NCI-H446 treated with DMSO at 0.1 percent for 48 hours (cell line): ENCODE results near the gene LRPAP1.
"Not testable (repeated sequence)": the region's sequence is repeated elsewhere in the genome, so short reads cannot be mapped to it uniquely, and the experiment has no call there.

Experiments
- DNase-seq: peaks from one replicate; lab custom pipeline; 2025; lab: John Stamatoyannopoulos, UW

LRPAP1 gene

DNA sequence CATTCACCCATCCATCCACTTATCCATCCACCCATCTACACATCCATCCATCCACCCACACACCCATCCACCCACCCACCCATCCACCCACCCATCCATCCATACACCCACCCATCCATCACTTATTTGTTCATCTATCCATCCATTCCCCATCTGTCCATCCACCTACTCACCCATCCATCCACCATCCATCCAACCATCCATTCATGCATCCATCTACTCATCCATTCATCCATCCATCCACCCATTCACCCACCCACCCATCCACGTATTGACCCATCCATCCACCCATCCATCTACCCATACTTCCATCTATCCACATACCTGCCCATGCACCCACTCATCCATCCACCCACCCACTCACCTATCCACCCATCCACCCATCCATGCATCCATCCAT, 28.2 kb upstream of the LRPAP1 start:
- DNase-seq: not testable (repeated sequence)

DNA sequence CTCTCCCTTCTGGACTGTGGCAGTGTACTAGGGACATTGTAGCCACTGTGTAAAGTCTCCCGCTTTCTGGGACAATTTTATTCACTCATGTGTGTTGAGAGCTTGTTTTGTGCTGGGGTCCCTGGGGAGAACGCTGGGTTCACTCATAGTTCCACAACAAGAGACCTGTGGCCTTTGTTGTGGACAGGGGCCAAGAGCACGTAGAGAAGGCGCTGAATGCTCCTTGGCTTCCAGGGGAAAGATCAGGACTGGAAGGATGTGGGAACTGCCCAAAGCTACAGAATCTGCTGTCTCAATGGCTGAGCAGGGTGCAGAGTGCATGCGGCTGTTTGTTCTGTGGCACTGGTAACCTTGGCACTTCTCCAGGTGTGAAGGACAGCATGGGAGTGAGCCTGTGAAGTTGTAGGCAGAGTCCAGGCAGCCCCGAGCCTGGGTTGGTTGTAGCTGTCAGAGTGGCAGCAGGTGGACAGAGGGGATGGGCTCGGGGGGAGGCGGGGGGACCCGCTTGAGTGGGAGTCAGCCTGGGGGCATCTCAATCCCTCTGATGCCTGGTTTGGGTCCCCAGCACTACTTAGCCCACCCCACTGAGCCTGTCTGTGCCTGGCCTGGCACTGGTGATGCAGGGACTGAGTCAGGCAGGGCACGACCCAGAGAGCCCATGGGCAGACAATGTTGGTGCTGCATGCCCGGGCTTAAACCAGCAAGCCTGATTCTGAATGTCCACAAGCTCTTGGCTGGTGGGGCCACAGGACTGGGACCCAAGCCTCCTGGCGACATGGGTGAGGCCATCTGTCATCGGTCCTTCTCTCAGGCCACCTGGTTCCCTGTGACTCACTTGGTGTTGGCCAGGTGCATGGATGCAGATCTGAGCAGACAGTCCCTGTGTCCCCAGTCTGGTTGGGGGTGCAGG, 27.4 kb upstream of the LRPAP1 start:
- DNase-seq: not testable (repeated sequence)

DNA sequence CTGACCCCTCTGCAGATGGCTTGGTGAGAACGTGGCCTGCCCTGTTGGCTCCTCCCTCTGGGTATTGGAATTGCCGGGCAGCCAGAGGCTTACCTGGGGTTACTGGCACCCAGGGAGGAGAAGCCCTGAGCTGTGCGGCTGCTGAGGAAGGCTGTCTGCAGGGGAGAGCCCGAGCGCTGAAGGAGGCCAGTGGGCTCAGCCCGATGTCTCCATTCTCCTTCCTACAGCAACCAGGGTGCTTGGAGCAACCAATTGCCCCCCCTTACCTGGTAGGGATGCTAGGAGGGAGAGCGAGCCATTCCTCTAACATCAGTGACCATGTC, 26.3 kb upstream of the LRPAP1 start:
- not testable (repeated sequence) for DNase-seq

DNA sequence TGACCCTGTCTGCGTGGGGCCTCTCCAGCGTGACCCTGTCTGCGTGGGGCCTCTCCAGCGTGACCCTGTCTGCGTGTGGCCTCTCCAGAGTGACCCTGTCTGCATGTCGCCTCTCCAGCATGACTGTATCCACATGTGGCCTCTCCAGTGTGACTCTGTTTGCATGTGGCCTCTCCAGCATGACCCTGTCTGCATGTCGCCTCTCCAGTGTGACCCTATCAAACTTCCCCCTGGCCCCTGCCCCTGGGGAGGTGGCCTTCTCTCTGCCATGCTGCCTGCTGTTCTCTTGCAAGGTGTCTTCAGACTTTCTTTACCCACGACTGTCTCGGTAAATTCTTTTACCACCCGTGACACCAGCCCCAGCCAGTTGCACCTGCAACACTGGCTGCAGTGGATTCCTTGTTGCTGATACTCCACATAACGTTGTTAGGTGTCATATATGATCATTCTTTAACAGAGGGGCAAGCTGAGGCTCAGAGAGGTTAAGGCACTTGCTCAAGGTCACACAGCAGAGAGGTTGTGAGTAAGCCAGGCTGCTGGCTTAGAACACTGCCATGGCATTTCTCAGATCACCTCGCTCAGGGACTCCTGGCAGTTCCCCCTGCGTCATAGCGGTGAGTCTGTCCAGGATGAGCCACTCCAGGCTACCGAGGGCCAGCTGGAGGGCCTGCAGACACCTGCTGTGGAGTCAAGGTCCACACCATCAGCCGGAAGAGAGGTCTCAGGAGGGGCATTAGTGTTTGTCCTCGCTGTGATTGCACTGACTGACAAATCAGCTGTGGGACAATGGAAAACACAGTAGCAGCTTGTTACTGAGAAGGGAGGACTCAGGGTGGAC, 25.7 kb upstream of the LRPAP1 start:
- DNase-seq: not testable (repeated sequence)

DNA sequence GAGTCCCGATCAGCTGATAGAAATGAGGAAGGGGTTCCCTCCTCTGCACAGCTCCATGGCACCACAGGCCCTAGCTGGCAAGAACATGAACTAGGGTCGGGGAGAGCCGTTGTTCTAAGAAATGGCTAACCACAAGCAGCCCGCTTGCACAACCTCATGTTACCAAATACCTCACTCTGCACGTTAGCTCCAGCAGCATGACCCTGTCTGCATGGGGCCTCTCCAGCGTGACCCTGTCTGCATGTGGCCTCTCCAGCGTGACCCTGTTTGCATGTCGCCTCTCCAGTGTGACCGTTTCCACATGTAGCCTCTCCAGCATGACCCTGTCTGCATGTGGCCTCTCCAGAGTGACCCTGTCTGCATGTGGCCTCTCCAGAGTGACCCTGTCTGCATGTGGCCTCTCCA, 24.9 kb upstream of the LRPAP1 start:
- not testable (repeated sequence) for DNase-seq

DNA sequence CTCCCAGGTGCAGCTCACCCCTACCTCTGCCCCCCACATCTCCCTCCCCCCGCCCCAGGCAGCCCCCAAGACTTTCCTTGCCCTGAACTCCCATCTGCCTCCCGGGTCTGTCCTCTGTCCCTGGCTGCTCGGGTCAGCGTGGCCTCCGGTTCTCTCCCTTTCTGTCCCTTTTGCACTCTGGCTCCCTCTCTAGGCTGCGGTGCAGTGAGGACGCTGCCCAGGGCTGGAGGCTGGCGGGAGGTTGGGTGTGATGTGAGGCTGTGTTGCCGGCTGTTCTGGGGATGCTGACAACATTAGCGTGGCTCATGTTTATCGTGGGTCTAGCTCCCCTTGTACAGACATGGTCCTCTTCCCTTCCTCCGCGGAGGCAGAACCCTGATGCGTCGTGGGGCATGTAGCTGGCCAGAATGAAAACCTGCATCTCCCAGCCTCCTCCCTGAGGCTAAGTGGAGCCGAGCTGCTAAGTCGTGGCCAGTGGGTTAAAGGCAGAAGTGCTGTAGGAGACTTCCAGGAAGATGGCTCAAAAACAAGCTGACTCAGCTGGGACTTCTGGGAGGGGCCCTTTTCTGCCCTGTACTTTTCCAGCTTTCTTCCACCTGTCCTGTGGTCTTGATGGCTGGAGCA, 24.1 kb upstream of the LRPAP1 start:
- DNase-seq: not testable (repeated sequence)

DNA sequence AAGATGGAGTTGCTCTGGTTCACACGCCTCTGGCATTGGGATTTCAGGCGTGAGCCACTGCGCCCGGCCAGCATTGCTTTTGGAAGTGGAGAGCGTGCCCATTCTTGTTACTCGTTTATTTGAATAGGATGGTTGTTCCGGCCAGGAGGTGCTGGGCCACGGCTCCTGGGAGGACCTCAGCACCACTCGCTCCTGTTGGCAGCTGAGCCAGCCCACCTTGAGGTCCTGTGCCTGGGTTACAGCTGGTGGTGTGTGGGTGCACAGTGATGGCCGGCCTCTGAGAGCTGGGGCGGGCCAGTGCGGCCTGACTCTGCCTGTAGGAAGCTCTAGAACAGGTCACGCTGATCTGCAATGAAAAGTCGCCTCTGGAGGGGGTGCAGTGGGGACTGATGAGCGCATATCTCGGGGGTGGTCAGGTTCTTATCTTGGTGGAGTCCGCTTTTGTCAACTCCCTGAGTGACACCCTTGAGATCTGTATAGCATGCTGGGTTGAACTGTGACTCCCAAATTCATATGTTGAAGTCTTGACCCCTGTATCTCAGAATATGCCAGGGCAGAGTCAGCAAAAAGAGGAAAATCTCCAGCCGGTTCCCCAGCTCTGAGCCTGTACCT, 23.3 kb upstream of the LRPAP1 start:
- not testable (repeated sequence) for DNase-seq

DNA sequence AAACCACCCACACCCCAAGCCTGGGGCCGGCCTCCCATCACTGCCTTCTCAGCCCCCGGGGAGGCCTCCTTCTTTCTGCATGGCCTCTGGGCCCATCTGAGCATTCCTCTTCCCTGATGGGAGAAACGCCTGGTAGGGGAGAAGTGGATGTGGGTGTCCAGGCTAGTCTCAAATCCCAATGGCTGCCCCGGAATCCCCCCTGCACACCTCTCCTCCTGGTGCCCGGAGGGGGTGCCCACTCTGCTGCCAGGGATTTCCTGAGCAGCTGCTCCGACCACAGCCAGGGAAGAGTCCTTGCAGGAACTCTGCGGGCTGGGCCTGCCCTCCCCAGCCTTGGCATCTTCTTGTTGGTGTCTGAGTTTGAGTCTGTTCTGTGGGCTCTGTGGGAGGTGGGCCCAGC, 19.1 kb upstream of the LRPAP1 start:
- DNase-seq: not testable (repeated sequence)

DNA sequence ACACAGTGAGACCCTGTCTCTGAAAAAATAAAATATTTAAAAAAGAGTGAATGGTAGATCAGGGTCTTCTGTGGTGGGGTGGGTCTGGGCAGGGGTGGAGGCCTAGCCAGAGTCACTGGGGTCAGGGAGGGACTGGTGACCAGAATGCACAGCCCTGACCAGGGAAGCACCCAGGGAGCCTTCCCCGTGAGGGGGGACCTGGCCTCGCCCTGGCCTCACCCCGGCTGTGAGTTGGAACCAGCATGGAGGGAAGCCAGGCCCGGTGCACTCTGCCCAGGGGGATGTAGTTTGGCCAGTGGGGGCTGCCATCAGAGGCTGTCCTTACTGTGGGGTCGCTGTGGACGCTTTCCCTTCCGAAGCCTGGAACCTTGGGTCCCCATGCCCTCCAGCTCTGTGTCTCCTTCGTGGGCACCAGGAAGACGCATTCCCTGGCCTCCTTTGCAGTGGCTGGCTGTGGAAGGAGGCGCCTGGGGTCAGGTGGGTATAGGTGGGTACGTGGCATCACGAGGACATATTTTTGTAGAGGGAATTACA, 18.6 kb upstream of the LRPAP1 start:
- DNase-seq: not testable (repeated sequence)

DNA sequence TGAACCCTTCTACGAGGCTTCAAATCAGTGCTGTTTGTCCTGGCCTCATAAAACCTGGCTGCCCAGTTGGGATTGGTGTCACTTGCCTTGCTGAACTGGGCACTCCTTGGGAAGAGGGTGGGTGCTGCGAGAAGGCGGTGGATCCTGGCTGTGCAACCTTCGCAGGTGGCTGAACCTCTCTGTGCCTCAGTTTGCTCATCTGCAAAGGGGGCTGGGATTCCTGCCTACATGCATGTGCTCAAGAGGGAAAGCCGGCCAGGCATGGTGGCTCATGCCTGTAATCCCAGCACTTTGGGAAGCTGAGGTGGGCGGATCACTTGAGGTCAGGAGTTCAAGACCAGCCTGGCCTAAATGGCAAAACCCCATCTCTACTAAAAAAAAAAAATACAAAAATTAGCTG, 17.8 kb upstream of the LRPAP1 start:
- DNase-seq: not testable (repeated sequence)

DNA sequence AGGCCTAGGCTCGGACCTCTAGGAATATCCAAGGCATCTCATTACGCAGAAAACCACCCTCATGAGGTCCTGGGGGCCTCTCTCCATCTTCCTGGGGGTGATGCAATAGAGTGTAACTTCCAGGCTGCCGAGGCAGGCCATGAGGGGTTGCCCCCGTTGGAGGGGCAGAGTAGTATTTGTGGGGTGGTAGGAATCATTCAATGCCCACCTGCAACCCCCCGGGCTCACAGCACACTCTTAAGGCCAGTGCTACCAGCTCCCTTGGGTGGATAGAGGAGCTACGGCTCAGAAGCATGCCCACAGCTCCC, 17.4 kb upstream of the LRPAP1 start:
- DNase-seq: not testable (repeated sequence)

DNA sequence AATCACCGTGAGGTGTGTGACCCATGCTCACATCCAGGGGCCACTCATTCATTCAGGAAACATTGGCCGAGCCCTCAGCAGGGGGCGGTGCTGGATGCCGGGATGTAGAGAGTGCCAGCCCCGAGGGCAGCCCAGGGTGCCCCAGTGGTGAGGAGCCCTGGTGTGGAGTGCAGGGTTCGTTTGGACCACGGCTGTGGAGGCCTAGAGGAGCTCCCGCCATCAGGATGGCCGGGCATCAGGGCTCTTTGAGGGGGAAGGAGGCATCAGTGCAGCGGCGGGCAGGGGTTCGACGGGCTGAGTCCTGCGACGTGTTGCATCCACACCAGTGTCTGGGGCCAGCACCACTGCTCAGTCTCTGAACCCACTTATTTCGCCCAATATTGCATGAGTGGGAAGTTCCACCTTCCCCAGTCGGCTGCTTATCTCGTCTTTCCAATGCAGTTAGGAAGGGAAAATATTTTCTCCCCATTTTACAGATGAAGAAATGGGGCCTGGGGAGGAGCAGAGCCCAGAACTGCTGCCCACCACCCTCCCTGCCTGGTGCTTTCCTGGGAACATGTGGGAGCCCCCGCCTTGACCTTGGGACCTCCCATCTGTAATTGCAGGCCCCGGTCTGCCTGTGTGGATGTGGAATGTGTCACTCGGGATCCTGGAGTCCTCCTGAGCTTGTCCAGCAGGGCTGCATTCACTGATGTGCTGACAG, 16.9 kb upstream of the LRPAP1 start:
- DNase-seq: not testable (repeated sequence)

DNA sequence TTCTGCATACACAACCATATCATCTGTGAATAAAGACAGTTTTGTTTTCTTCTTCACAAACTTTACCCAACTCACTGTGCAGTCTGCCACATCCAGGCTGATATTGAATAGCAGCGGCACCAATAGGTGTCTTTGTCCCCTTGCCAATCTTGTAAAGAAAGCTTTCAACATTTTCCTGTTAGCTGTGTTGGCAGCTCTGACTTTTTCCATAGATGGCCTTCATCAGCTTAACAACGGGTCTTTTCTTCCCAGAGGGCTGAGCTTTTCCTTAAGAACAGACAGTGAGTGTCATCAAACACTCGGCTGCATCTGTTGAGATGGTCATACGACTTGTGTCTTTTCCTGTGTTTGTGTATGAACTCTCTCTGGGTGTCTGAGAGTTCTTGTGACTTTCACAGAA, 14.5 kb upstream of the LRPAP1 start:
- DNase-seq: not testable (repeated sequence)

DNA sequence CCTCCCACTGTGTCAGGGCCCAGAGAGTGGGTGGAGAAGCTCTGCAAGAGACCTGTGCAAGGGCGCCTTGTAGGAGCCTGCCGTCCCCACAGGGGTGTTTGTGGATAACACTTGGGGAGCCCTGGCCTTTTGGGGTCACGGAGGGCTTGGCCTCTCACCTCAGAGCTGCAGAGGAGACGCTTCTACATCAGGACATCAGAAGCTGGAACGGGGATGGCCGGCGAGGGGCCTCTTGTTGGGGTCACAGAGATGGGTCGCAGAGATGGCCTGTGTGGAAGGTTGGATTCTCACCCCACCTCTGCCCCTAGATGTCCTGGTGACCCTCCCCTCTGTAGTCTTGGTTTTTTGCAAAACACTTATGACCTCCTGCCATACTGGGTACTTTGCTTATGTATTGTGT, 13.1 kb upstream of the LRPAP1 start:
- not testable (repeated sequence) for DNase-seq

DNA sequence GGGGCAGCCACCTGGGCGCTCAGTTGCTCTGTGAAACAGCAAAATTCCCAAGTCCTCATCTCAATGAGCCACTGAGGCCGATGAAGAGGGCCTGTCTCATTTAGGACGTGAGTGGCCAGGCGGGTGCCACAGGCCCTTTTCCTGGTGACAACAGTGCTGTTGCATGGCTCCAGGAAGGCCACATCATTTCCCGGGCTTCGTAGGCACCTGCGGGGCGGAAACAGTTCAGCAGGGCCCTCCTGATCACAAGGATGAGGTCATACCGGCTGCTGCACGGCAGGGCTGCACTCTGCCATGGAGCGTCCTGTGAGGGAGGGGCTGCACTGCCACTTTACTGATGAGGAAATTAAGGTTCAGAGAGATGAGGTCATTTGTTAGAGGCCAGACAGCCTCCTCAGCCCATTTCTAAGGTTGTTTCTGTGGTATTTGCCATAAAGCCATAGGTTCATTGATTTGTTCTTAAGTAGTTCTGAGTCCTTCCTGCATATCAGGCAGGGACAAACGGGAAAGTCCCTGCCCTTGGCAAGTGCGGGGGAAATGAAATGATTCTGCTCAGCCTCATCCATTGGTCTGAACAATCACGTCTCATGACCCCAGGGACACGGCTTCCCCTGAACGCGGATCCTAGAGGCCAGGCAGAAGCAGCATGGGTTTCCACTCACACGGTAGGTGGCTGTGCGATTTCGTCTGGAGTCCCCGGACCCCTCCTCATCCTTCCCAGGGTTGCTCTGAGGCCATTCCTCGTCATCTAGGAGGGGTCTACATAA, 12.2 kb upstream of the LRPAP1 start:
- DNase-seq: not testable (repeated sequence)

DNA sequence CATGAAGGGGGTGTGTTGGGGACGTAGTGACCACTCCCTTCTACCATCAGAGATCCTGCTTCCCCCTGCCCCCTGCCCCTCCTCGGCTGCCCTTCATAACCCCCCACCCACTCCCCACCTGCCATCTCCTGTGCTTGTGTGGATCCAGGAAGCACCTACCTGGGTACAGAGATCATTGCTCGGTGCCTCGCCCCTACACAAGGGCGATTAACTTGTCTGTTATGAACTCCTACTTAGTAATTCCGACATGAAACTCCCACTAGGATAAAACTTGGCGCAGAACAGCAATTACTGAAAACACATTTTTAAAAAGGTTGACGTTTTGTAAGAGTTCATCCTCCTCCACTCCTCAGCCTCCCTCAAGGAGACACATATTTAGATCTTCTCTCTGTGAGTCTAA, 11.2 kb upstream of the LRPAP1 start:
- not testable (repeated sequence) for DNase-seq

DNA sequence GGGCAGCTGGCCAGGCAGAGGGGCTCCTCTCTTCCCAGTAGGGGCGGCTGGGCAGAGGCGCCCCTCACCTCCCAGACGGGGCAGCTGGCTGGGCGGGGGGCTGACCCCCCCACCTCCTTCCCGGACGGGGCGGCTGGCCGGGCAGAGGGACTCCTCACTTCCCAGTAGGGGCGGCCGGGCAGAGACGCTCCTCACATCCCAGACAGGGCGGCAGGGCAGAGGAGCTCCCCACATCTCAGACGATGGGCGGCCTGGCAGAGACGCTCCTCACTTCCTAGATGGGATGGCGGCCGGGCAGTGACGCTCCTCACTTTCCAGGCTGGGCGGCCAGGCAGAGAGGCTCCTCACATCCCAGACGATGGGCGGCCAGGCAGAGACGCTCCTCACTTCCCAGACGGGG, 6.7 kb upstream of the LRPAP1 start:
- DNase-seq: not testable (repeated sequence)

DNA sequence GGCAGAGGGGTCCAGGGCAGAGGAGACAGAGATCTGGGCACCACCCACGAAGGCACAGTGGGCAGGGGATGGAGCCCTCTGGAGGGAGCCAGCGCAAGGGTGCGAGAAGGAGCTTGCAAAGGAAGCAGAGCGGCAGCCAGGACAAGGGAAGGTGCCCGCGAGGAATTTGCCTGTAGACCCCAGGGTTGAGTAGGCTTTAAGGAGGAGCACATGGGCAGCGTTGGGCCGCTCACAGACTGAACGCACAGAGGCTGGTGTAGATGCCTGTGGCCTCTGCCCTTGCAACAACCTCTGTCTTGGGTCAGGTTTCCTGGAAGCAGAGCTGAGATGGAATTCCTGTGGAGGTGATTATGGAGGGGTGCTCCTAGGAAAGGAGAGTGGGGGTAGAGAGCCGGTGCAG, 3.6 kb upstream of the LRPAP1 start:
- DNase-seq: not testable (repeated sequence)

DNA sequence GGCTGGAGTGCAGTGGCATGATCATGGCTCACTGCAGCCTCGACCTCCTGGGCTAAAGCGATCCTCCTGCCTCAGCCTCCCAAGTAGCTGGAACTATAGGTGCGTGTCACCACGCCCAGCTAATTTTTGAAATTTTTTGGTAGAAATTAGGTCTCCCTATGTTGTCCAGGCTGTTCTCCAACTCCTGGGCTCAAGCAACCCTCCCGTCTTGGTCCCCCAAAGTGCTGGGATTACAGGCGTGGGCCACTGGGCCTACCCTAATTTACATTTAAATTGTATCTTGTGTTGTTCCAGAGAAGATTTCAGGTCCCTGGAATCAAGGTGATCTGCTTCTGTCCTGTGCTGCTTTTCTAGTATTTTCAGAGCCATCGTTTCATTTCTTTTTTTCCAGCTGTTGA, 1.2 kb upstream of the LRPAP1 start:
- no peak for DNase-seq

DNA sequence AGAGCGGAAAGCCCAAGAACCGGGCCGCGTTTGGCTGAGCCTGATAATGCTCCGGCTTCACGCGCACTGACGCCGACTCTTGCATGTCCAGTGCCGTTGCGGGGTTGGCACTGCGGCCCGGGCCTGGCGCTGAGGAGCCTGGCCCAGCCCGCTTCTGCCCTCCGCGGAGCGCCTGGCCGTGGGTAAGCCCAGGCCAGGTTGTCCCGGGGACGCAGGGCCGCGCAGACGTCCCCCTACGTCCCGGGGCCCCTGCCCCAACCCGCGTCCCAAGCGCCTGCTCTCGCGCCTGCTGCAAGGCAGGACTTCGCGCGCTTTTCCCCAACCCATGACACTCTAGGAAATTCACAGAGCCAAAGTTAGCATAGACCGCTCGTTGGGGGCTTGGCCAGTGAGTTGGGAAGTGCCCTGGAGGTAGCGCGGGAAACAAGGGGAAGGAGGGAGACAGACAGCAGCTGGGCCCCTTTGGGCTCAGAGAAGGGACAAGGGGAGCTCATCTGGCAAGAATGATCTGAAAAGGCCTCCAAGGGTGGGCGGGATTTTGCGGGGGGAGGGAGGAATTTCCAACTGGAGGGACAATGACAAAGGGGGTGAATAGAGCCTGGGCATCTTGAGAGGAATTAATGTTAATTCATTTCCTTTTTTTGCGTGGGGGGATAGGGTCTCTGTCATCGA, 665 bp upstream of the LRPAP1 start:
- DNase-seq: no peak
